NCI-H1436 (cell line): Measurements from ENCODE around the gene TMEM181.
"Not testable (repeated sequence)": the region's sequence is repeated elsewhere in the genome, so short reads cannot be mapped to it uniquely, and the experiment has no call there.

Experiments
- DNase-seq: peaks from one replicate; lab custom pipeline; 2025; lab: John Stamatoyannopoulos, UW

Gene TMEM181

GRCh38 chr6:158536891-158537798 is 22.7 kb upstream of the TMEM181 start:
- peak; percentile 71 for DNase-seq

- no peak for DNase-seq
Observed at GRCh38 chr6:158538741-158539140, 21.1 kb upstream of the TMEM181 start.

- peak; percentile 62 for DNase-seq
Observed at GRCh38 chr6:158539413-158539812, 20.5 kb upstream of the TMEM181 start.

- DNase-seq: no peak
Observed at GRCh38 chr6:158539881-158540280, 20.0 kb upstream of the TMEM181 start.

- no peak for DNase-seq
Observed at GRCh38 chr6:158543606-158544185, 16.2 kb upstream of the TMEM181 start.

GRCh38 chr6:158544428-158544827 is 15.5 kb upstream of the TMEM181 start:
- no peak for DNase-seq

- no peak for DNase-seq
Observed at GRCh38 chr6:158545043-158545966, 14.6 kb upstream of the TMEM181 start.

GRCh38 chr6:158548418-158549161 is 11.3 kb upstream of the TMEM181 start:
- peak; percentile 44 for DNase-seq

- DNase-seq: no peak
Observed at GRCh38 chr6:158552055-158552795, 7.7 kb upstream of the TMEM181 start.

GRCh38 chr6:158552796-158553138 is 7.1 kb upstream of the TMEM181 start:
- DNase-seq: no peak

GRCh38 chr6:158554611-158555361 is 5.1 kb upstream of the TMEM181 start:
- DNase-seq: no peak

GRCh38 chr6:158556113-158556512 is 3.8 kb upstream of the TMEM181 start:
- DNase-seq: no peak

GRCh38 chr6:158557110-158557509 is 2.8 kb upstream of the TMEM181 start:
- not testable (repeated sequence) for DNase-seq

GRCh38 chr6:158557927-158558326 is 2.0 kb upstream of the TMEM181 start:
- no peak for DNase-seq

- DNase-seq: no peak
Observed at GRCh38 chr6:158558415-158559306, 1.2 kb upstream of the TMEM181 start.

GRCh38 chr6:158559338-158559894 is 475 bp upstream of the TMEM181 start:
- no peak for DNase-seq

GRCh38 chr6:158560836-158561320 is 987 bp downstream of the TMEM181 start:
- no peak for DNase-seq

- no peak for DNase-seq
Observed at GRCh38 chr6:158561321-158561884, 1.5 kb downstream of the TMEM181 start.
